PC-3 (cell line): ENCODE measurements around the gene PTAFR. TPM values are rescaled to one million over a fixed set of nuclear protein-coding genes. Genes with fewer than 3 reads are reported as not detected.

Experiments used
- ATAC-seq: fragments of 200-7000 bp; cut with Tn5 transposase; 2 replicates; pipeline ENCODE4 v1.9.1; 2020; ENCODE audit warnings: mild to moderate bottlenecking, moderate library complexity
- BruUV-seq: library from RNA; stranded (reverse); fragments of 400-500 nt; replicated peaks from 2 replicates; lab custom pipeline; 2021; lab: Mats Ljungman, UMichigan
- CTCF ChIA-PET: fragments of 300-600 bp; sonication (Branson Sonifier 250); formaldehyde crosslinking; loops from one replicate; lab custom pipeline; 2022; ENCODE audit warnings: antibody characterized with exemption; lab: Charles Lee
- POLR2A ChIA-PET: fragments of 300-600 bp; sonication (Branson Sonifier 250); formaldehyde crosslinking; loops from one replicate; lab custom pipeline; 2022; ENCODE audit warnings: antibody characterized with exemption; ENCODE audit not compliant: unreplicated experiment; lab: Charles Lee
- DNase-seq: peaks from one replicate; pipeline ENCODE4 v3.0.0-alpha.2; 2015
- H2AFZ ChIP-seq: fragments of 300-600 bp; sonication (generic); 2 replicates; pipeline ENCODE4 v1.6.0; 2016; ENCODE audit warnings: antibody characterized with exemption, low read length
- H3F3A ChIP-seq: fragments of 300-600 bp; sonication (generic); one replicate; pipeline ENCODE4 v1.6.0; 2017; ENCODE audit warnings: antibody characterized with exemption, low read length, control low read depth, mild to moderate bottlenecking; ENCODE audit not compliant: unreplicated experiment
- H3K27ac ChIP-seq: fragments of 300-600 bp; sonication (generic); 2 replicates; pipeline ENCODE4 v1.5.1; 2016; ENCODE audit warnings: mild to moderate bottlenecking, low read length
- H3K27me3 ChIP-seq: fragments of 300-600 bp; sonication (generic); 2 replicates; pipeline ENCODE4 v1.6.1; 2016; ENCODE audit warnings: low read length, mixed read lengths
- H3K36me3 ChIP-seq: fragments of 300-600 bp; sonication (generic); 2 replicates; pipeline ENCODE4 v1.6.1; 2016; ENCODE audit warnings: low read depth, mixed run types, low read length, mixed read lengths
- H3K4me1 ChIP-seq: fragments of 300-600 bp; sonication (generic); 2 replicates; pipeline ENCODE4 v1.5.1; 2016; ENCODE audit warnings: low read length; ENCODE audit not compliant: insufficient read depth
- H3K4me2 ChIP-seq: fragments of 300-600 bp; sonication (generic); 2 replicates; pipeline ENCODE4 v1.6.0; 2016; ENCODE audit warnings: low read length
- H3K4me3 ChIP-seq: fragments of 300-600 bp; sonication (generic); 2 replicates; pipeline ENCODE4 v1.5.1; 2016; ENCODE audit warnings: mild to moderate bottlenecking, low read length, mixed read lengths
- H3K79me2 ChIP-seq: fragments of 300-600 bp; sonication (generic); 2 replicates; pipeline ENCODE4 v1.6.1; 2017; ENCODE audit warnings: low read length, mixed read lengths
- H3K9ac ChIP-seq: fragments of 300-600 bp; sonication (generic); 2 replicates; pipeline ENCODE4 v1.6.0; 2016; ENCODE audit warnings: mild to moderate bottlenecking, low read length
- H3K9me2 ChIP-seq: fragments of 300-600 bp; sonication (generic); replicated peaks from 2 replicates; pipeline ENCODE4 v1.6.1; 2016; ENCODE audit warnings: mixed run types, low read length, mixed read lengths
- H3K9me3 ChIP-seq: fragments of 300-600 bp; sonication (generic); 2 replicates; pipeline ENCODE4 v1.6.1; 2016; ENCODE audit warnings: low read length, mixed read lengths
- H4K20me1 ChIP-seq: fragments of 300-600 bp; sonication (generic); 2 replicates; pipeline ENCODE4 v1.6.1; 2016; ENCODE audit warnings: low read length, mixed read lengths
- EZH2 ChIP-seq: fragments of 300-600 bp; sonication (generic); IDR thresholded peaks from one replicate; pipeline ENCODE4 v1.6.1; 2017; ENCODE audit warnings: antibody characterized with exemption, mild to moderate bottlenecking, low read length; ENCODE audit not compliant: unreplicated experiment
- EZH2phosphoT487 ChIP-seq: fragments of 300-600 bp; sonication (generic); IDR thresholded peaks from 2 replicates; pipeline ENCODE4 v1.6.1; 2018; ENCODE audit warnings: mild to moderate bottlenecking, antibody characterized with exemption, low read length, borderline replicate concordance
- intact Hi-C: fragments of 100-400 bp; cut with micrococcal nuclease; formaldehyde crosslinking; loops from 2 replicates; pipeline ENCODE4 v1.9.0; 2023
- total RNA-seq: library from RNA; depleted of rRNA; stranded (reverse); fragments of >200 nt; gene quantifications from 2 replicates; pipeline ENCODE4 v1.2.3, GENCODE V29; 2014
- TF ChIP-seq, protein P1 (sequence below): fragments of 300-600 bp; sonication (generic); conservative IDR thresholded peaks from 2 replicates; pipeline ENCODE4 v1.5.1; 2017; ENCODE audit warnings: antibody characterized with exemption, low read depth, mild to moderate bottlenecking, low read length

Gene PTAFR
- total RNA-seq, 1 experiment from 2014 or later, result 3.9 TPM

DNA sequence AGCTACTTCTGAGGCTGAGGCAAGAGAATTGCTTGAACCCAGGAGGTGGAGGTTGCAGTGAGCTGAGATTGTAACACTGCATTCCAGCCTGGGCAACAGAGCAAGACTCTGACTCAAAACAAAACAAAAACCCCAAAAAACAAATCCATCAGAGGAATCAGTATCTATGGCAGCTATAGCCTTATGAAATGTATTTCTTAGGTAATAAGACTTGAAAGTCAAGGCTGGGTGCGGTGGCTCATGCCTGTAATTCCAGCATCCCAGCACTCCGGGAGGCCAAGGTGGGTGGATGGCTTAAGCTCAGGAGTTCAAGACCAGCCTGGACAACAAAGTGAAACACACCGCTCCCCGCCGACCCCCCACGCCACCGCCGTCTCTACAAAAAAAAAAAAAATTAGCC, 56.9 kb downstream of the PTAFR start:
- Histone ChIP-seq H3F3A (no peaks in the 10 kb centered on the region), H3K9me2 (no peaks in the 10 kb centered on the region), H4K20me1 (no peaks in the 10 kb centered on the region), H3K27me3 (no peaks in the 10 kb centered on the region), H3K79me2 (no peaks in the 10 kb centered on the region), H3K27ac (no peak overlapping the region), H3K4me1 (peaks cover 11% of the 10 kb centered on the region), H3K9ac (no peak overlapping the region), H3K4me2 (no peak overlapping the region), H3K9me3 (no peaks in the 10 kb centered on the region), H3K36me3 (no peaks in the 10 kb centered on the region), H3K4me3 (no peak overlapping the region), H2AFZ (no peak overlapping the region)
- no peak for DNase-seq
- CTCF ChIA-PET, result no interaction called here
- POLR2A ChIA-PET, result no interaction called here
- no TSS peak for BruUV-seq
- no peak for ATAC-seq
- TF ChIP-seq EZH2phosphoT487, result no peak
- TF ChIP-seq, protein P1, sequence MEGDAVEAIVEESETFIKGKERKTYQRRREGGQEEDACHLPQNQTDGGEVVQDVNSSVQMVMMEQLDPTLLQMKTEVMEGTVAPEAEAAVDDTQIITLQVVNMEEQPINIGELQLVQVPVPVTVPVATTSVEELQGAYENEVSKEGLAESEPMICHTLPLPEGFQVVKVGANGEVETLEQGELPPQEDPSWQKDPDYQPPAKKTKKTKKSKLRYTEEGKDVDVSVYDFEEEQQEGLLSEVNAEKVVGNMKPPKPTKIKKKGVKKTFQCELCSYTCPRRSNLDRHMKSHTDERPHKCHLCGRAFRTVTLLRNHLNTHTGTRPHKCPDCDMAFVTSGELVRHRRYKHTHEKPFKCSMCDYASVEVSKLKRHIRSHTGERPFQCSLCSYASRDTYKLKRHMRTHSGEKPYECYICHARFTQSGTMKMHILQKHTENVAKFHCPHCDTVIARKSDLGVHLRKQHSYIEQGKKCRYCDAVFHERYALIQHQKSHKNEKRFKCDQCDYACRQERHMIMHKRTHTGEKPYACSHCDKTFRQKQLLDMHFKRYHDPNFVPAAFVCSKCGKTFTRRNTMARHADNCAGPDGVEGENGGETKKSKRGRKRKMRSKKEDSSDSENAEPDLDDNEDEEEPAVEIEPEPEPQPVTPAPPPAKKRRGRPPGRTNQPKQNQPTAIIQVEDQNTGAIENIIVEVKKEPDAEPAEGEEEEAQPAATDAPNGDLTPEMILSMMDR, result no peak
- TF ChIP-seq EZH2, result no peak
- intact Hi-C loops, result no loop called here

DNA sequence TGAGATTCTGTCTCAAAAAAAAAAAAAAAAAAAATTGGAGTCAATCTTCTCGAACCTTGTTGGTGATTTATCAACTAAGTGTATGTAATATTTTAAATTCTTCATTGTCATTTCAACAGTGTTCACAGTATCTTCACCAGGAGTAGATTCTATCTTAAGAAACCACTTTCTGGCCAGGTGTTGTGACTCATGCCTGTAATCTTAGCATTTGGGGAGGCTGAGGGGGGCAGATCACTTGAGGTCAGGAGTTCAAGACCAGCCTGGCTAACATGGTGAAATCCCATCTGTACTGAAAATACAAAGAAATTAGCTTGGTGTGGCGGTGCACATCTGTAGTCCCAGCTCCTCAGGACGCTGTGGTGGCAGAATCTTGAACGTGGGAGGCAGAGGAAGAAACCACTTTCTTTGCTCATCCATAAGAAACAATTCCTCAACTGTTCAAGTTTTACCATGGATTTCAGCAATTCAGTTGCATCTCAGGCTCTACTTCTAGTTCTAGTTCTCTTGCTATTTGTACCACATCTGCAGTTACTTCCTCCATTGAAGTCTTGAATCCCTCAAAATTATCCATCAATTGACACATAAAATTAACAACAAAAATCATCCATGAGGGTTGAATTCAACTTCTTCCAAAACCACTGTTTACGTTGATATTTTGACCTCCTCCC, 57.7 kb downstream of the PTAFR start:
- TF ChIP-seq, protein P1, result no peak
- TF ChIP-seq EZH2phosphoT487 (no peak), EZH2 (no peak)
- DNase-seq (no peak), ATAC-seq (no peak)
- Histone ChIP-seq H3K4me2 (no peak overlapping the region), H2AFZ (no peak overlapping the region), H4K20me1 (no peaks in the 10 kb centered on the region), H3K4me3 (no peak overlapping the region), H3F3A (no peaks in the 10 kb centered on the region), H3K9me2 (no peaks in the 10 kb centered on the region), H3K9me3 (no peaks in the 10 kb centered on the region), H3K27me3 (no peaks in the 10 kb centered on the region), H3K36me3 (no peaks in the 10 kb centered on the region), H3K9ac (no peak overlapping the region), H3K4me1 (peaks cover 7% of the 10 kb centered on the region), H3K79me2 (no peaks in the 10 kb centered on the region), H3K27ac (no peak overlapping the region)
- POLR2A ChIA-PET, result no interaction called here
- intact Hi-C loops, result no loop called here
- BruUV-seq, result no TSS peak
- CTCF ChIA-PET, result no interaction called here

DNA sequence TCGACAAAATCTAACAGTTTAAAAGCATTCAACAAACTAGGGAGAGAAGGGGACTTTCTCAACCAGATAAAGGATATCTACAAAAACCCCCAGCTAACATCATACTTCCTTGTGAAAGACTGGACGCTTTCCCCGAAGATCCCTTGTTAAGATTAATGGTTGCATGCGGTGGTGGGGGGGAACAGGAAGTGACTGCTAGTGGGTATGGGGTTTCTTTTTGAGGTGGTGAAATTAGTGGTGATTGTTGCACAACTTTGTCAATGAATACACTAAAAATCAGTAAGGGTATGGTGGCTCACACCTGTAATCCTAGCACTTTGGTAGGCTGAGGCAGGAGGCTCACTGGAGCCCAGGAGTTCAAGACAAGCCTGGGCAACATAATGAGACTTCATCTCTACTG, 61.2 kb downstream of the PTAFR start:
- no peaks in the 10 kb centered on the region for H3K9me3 ChIP-seq
- H3F3A ChIP-seq, result peaks cover 3% of the 10 kb centered on the region
- no peak overlapping the region for H3K9ac ChIP-seq
- H3K4me2 ChIP-seq, result no peak overlapping the region
- no TSS peak for BruUV-seq
- intact Hi-C loops, result no loop called here
- DNase-seq (no peak), ATAC-seq (no peak)
- no peaks in the 10 kb centered on the region for H3K27me3 ChIP-seq
- H3K79me2 ChIP-seq, result no peaks in the 10 kb centered on the region
- no peak overlapping the region for H3K4me3 ChIP-seq
- H3K36me3 ChIP-seq, result no peaks in the 10 kb centered on the region
- POLR2A ChIA-PET, result no interaction called here
- TF ChIP-seq, protein P1, result no peak
- no peak for TF ChIP-seq EZH2phosphoT487
- TF ChIP-seq EZH2, result no peak
- CTCF ChIA-PET, result no interaction called here
- no peak overlapping the region for H3K27ac ChIP-seq
- H3K9me2 ChIP-seq, result no peaks in the 10 kb centered on the region
- H3K4me1 ChIP-seq, result peaks cover 31% of the 10 kb centered on the region
- no peaks in the 10 kb centered on the region for H4K20me1 ChIP-seq
- H2AFZ ChIP-seq, result no peak overlapping the region
